IMR-90 (cell line): ENCODE results near the gene JPT1. TPM values are rescaled to one million over a fixed set of nuclear protein-coding genes. Genes with fewer than 3 reads are reported as not detected.

ENCODE experiments used
- ATAC-seq: fragments of 200-7000 bp; cut with Tn5 transposase; 2 replicates; pipeline ENCODE4 v1.9.1; 2020; ENCODE audit warnings: low read depth, mild to moderate bottlenecking, moderate library complexity
- BruUV-seq: library from RNA; stranded (reverse); fragments of 400-500 nt; replicated peaks from 2 replicates; lab custom pipeline; 2021; lab: Mats Ljungman, UMichigan
- CTCF ChIA-PET: fragments of 300-600 bp; formaldehyde crosslinking; extraction: SDS; loops from one replicate; lab custom pipeline; 2021; ENCODE audit warnings: antibody characterized with exemption; lab: Yijun Ruan, JAX
- POLR2A ChIA-PET: fragments of 300-600 bp; sonication (Branson Sonifier 250); formaldehyde crosslinking; loops from one replicate; lab custom pipeline; 2022; ENCODE audit warnings: antibody characterized with exemption; ENCODE audit not compliant: unreplicated experiment; lab: Charles Lee
- DNase-seq: peaks from one replicate; pipeline ENCODE4 v3.0.0; 2013
- H2AFZ ChIP-seq: replicated peaks from 2 replicates; pipeline ENCODE3; 2013; ENCODE audit warnings: low read length, mild to moderate bottlenecking; ENCODE audit not compliant: poor library complexity
- H2AK5ac ChIP-seq: 2 replicates; pipeline ENCODE4 v1.6.1; 2013; ENCODE audit warnings: low read depth, low read length, inconsistent platforms
- H2AK9ac ChIP-seq: replicated peaks from 2 replicates; pipeline ENCODE3; 2013; ENCODE audit warnings: mild to moderate bottlenecking, low read depth, low read length, moderate library complexity; ENCODE audit not compliant: poor library complexity
- H2BK120ac ChIP-seq: 2 replicates; pipeline ENCODE4 v1.6.1; 2013; ENCODE audit warnings: low read depth, low read length, inconsistent platforms
- H2BK15ac ChIP-seq: 3 replicates; pipeline ENCODE4 v1.6.1; 2013; ENCODE audit warnings: low read depth, low read length, inconsistent platforms
- H2BK20ac ChIP-seq: 2 replicates; pipeline ENCODE4 v1.6.1; 2013; ENCODE audit warnings: low read depth, mild to moderate bottlenecking, inconsistent platforms, low read length, moderate library complexity
- H2BK5ac ChIP-seq: 2 replicates; pipeline ENCODE4 v1.6.1; 2013; ENCODE audit warnings: mild to moderate bottlenecking, low read depth, low read length, inconsistent platforms; ENCODE audit not compliant: poor library complexity, severe bottlenecking
- H3K14ac ChIP-seq: replicated peaks from 2 replicates; pipeline ENCODE4 v1.6.1; 2013; ENCODE audit warnings: low read depth, low read length, inconsistent platforms
- H3K18ac ChIP-seq: 2 replicates; pipeline ENCODE4 v1.6.1; 2013; ENCODE audit warnings: low read depth, low read length, control low read depth
- H3K23ac ChIP-seq: 2 replicates; pipeline ENCODE4 v1.6.1; 2013; ENCODE audit warnings: low read depth, low read length, inconsistent platforms
- H3K27ac ChIP-seq: 2 replicates; pipeline ENCODE4 v1.5.1; 2013; ENCODE audit warnings: mild to moderate bottlenecking, control low read depth, low read length; ENCODE audit not compliant: insufficient read depth
- H3K27me3 ChIP-seq: 2 replicates; pipeline ENCODE4 v1.6.1; 2013; ENCODE audit warnings: low read length; ENCODE audit not compliant: control insufficient read depth, insufficient read depth
- H3K36me3 ChIP-seq: 2 replicates; pipeline ENCODE4 v1.6.1; 2013; ENCODE audit warnings: low read length, mixed read lengths; ENCODE audit not compliant: control insufficient read depth, insufficient read depth
- H3K4ac ChIP-seq: 2 replicates; pipeline ENCODE4 v1.6.1; 2013; ENCODE audit warnings: low read depth, low read length, inconsistent platforms
- H3K4me1 ChIP-seq: 2 replicates; pipeline ENCODE4 v1.6.1; 2013; ENCODE audit warnings: low read length, mixed read lengths; ENCODE audit not compliant: control insufficient read depth, insufficient read depth
- H3K4me2 ChIP-seq: 2 replicates; pipeline ENCODE4 v1.6.1; 2013; ENCODE audit warnings: low read depth, mild to moderate bottlenecking, control low read depth, low read length, moderate library complexity
- H3K4me3 ChIP-seq: 2 replicates; pipeline ENCODE4 v1.5.1; 2013; ENCODE audit warnings: low read depth, mild to moderate bottlenecking, control low read depth, low read length, moderate library complexity; ENCODE audit not compliant: insufficient read depth
- H3K56ac ChIP-seq: 2 replicates; pipeline ENCODE4 v1.6.1; 2013; ENCODE audit warnings: low read length, inconsistent platforms; ENCODE audit not compliant: insufficient read depth; ENCODE audit errors: extremely low read depth
- H3K79me1 ChIP-seq, 2 experiments: 2 replicates each; pipeline ENCODE4 v1.6.1; 2013; ENCODE audit warnings: low read length in 2 of 2, inconsistent platforms in 1 of 2, low read depth in 1 of 2
- H3K9ac ChIP-seq: 2 replicates; pipeline ENCODE4 v1.6.1; 2013; ENCODE audit warnings: low read depth, low read length, control low read depth
- H3K9me1 ChIP-seq: 2 replicates; pipeline ENCODE4 v1.6.1; 2013; ENCODE audit warnings: low read length, inconsistent platforms; ENCODE audit not compliant: insufficient read depth
- H3K9me3 ChIP-seq: 2 replicates; pipeline ENCODE4 v1.6.1; 2013; ENCODE audit warnings: low read length; ENCODE audit not compliant: control insufficient read depth, insufficient read depth
- H4K20me1 ChIP-seq: 2 replicates; pipeline ENCODE4 v1.6.1; 2013; ENCODE audit warnings: low read length, inconsistent platforms; ENCODE audit not compliant: insufficient read depth
- H4K5ac ChIP-seq: 2 replicates; pipeline ENCODE4 v1.6.1; 2013; ENCODE audit warnings: mild to moderate bottlenecking, low read depth, low read length, control low read depth
- H4K8ac ChIP-seq, 2 experiments: 2 replicates each; pipeline ENCODE4 v1.6.1; 2013; ENCODE audit warnings: low read depth in 2 of 2, low read length in 2 of 2, control low read depth in 1 of 2, inconsistent platforms in 1 of 2
- H4K91ac ChIP-seq: 2 replicates; pipeline ENCODE4 v1.6.1; 2013; ENCODE audit warnings: low read depth, low read length, inconsistent platforms; ENCODE audit not compliant: insufficient read depth
- BHLHE40 ChIP-seq: fragments of 150-350 bp; IDR thresholded peaks from 2 replicates; pipeline ENCODE4 v1.6.1; 2016; ENCODE audit warnings: mild to moderate bottlenecking, low read depth, low read length
- CHD1 ChIP-seq: IDR thresholded peaks from 2 replicates; pipeline ENCODE4 v1.6.1; 2012; ENCODE audit warnings: low read depth, low read length, improper control_type of control experiment
- FOS ChIP-seq: fragments of 150-350 bp; IDR thresholded peaks from 2 replicates; pipeline ENCODE4 v1.6.1; 2016; ENCODE audit warnings: low read depth, low read length
- MAFK ChIP-seq: IDR thresholded peaks from 2 replicates; pipeline ENCODE4 v1.6.1; 2012; ENCODE audit warnings: low read depth, low read length, improper control_type of control experiment
- MAZ ChIP-seq: IDR thresholded peaks from 2 replicates; pipeline ENCODE4 v1.6.1; 2012; ENCODE audit warnings: low read depth, mild to moderate bottlenecking, low read length, improper control_type of control experiment, moderate library complexity, borderline replicate concordance
- NFE2L2 ChIP-seq: fragments of 150-350 bp; IDR thresholded peaks from 2 replicates; pipeline ENCODE4 v1.6.1; 2016; ENCODE audit warnings: low read depth, mild to moderate bottlenecking, low read length
- RAD21 ChIP-seq: IDR thresholded peaks from 2 replicates; pipeline ENCODE4 v1.6.1; 2012; ENCODE audit warnings: low read length, improper control_type of control experiment
- RCOR1 ChIP-seq: IDR thresholded peaks from 2 replicates; pipeline ENCODE4 v1.6.1; 2012; ENCODE audit warnings: mild to moderate bottlenecking, low read length, improper control_type of control experiment; ENCODE audit not compliant: insufficient replicate concordance
- RFX5 ChIP-seq: IDR thresholded peaks from 2 replicates; pipeline ENCODE4 v1.8.0; 2012; ENCODE audit warnings: low read depth, mild to moderate bottlenecking, low read length, moderate library complexity
- SMC3 ChIP-seq: fragments of 150-350 bp; IDR thresholded peaks from 2 replicates; pipeline ENCODE4 v1.6.1; 2016; ENCODE audit warnings: low read depth, mild to moderate bottlenecking, antibody characterized with exemption, low read length, moderate library complexity
- WGBS, 2 experiments: methylation state at CpG; one replicate each; pipeline versions ENCODE4 v1.1.5 to v1.1.7; 2013; ENCODE audit warnings: missing lambda C conversion rate in 2 of 2; ENCODE audit not compliant: insufficient read length in 1 of 2; ENCODE audit errors: extremely low coverage in 2 of 2; 5-methylcytosine and 5-hydroxymethylcytosine counted together
- dilution Hi-C: fragments of 300-500 bp; cut with HindIII; formaldehyde crosslinking; loops from one replicate; pipeline ENCODE4 v1.14.3; 2018; ENCODE audit warnings: low sequenced_read_pairs; ENCODE audit not compliant: unreplicated experiment
- in situ Hi-C: fragments of 300-500 bp; cut with MboI; formaldehyde crosslinking; loops from 3 replicates; pipeline ENCODE4 v1.14.3; 2019; ENCODE audit warnings: low sequenced_read_pairs, inconsistent platforms, mixed read lengths
- intact Hi-C: fragments of 100-400 bp; cut with micrococcal nuclease; formaldehyde crosslinking; loops from 2 replicates; pipeline ENCODE4 v1.10.0; 2022
- polyA plus RNA-seq, 3 experiments: library from polyadenylated mRNA; depleted of rRNA; stranded (reverse); fragments of >200 nt; gene quantifications; 2 replicates each; pipeline ENCODE4 v1.2.3, GENCODE V29; 2012; ENCODE audit warnings: low replicate concordance in 1 of 3
- total RNA-seq: library from RNA; depleted of rRNA; stranded (reverse); fragments of >200 nt; gene quantifications from 2 replicates; pipeline ENCODE4 v1.2.3, GENCODE V29; 2012
- TF ChIP-seq, protein P1 (sequence below): fragments of 150-350 bp; IDR thresholded peaks from 2 replicates; pipeline ENCODE4 v1.6.1; 2017; ENCODE audit warnings: mild to moderate bottlenecking, antibody characterized with exemption, low read length, low read depth

JPT1 gene
- total and polyA plus RNA-seq, 2 of the 4 experiments (the other 2 are of a cell fraction) = 118 to 272 TPM

DNA sequence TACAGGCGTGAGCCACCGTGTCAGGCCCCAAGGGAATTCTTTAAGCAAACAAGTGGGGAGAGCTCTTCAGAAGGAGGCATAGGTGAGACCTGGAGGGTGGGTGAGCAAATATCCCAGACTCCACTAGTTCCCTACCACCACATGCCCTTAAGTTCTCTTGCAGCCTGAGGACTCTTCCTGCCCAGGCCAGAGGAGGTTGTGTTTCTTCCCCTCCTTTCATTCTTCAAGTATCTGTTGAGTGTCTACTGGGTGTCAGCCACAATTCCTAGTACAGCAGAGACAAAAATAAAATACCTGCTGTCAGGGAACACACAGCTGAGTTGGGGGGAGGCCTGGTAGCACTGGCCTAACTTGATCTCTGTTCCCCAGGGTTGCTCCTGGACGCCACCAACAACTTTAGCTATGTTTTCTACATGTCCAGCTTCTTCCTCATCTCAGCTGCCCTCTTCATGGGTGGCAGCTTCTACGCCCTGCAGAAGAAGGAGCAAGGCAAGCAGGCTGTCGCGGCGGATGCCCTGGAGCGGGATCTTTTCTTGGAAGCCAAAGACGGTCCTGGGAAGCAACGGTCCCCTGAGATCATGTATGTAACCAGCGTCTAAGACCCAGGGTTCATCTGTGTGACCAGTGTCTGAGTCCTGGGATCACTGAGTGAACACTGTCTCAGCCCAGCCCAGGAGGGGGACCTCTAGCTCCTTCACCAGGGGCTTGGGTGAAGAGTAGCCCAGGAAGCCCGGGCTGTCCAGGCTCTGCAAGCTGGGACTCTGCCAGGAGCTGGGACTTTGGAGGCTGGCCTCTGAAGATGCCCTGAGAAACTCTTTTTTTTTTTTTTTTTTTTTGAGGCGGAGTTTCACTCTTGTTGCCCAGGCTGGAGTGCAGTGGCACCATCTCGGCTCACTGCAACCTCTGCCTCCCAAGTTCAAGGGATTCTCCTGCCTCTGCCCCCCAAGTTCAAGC lies 50.4 kb downstream of the JPT1 start:
- Histone ChIP-seq H3K18ac (no peak overlapping the region), H3K14ac (no peak overlapping the region), H3K4me2 (no peak overlapping the region), H2AK9ac (peak overlapping the region; percentile 55), H3K9ac (no peak overlapping the region), H3K4ac (no peak overlapping the region), H3K4me3 (no peak overlapping the region), H4K91ac (no peak overlapping the region), H3K9me3 (no peaks in the 10 kb centered on the region), H4K20me1 (no peaks in the 10 kb centered on the region; the same call in 1 of the 2 replicates), H3K36me3 (peaks cover 6% of the 10 kb centered on the region), H2BK15ac (no peak overlapping the region), H2BK5ac (no peak overlapping the region), H4K8ac (no peak overlapping the region), H3K79me1 (no peaks in the 10 kb centered on the region), H3K27me3 (peaks cover under 1% of the 10 kb centered on the region; the same call in 1 of the 2 replicates), H3K23ac (no peak overlapping the region), H2AK5ac (no peak overlapping the region), H3K9me1 (no peaks in the 10 kb centered on the region), H3K4me1 (0 out of 2 replicates have a peak, but pooled peaks cover under 1% of the 10 kb centered on the region), H2BK20ac (no peak overlapping the region), H2AFZ (no peak overlapping the region), H3K56ac (no peak overlapping the region), H2BK120ac (no peak overlapping the region), H4K5ac (no peak overlapping the region), H3K27ac (no peak overlapping the region)
- BruUV-seq = no TSS peak
- in situ Hi-C loops = no loop called here
- CTCF ChIA-PET = interaction anchor here (1.6 to 2.8 kb wide), 2 partner anchors 10 to 19 kb away, joined by 3 to 17 read pairs; no protein-coding TSS in a partner anchor
- WGBS, 2 experiments = 90% methylated on average over 8 of the region's 14 CpGs; no CpG with 5 or more reads in 1 of the 2 experiments
- DNase-seq = no peak
- dilution Hi-C loops = no loop called here
- intact Hi-C loops = no loop called here
- no peak for ATAC-seq
- no peak for TF ChIP-seq SMC3
- no peak for TF ChIP-seq RCOR1
- no peak for TF ChIP-seq MAFK
- no peak for TF ChIP-seq MAZ
- TF ChIP-seq CHD1 = no peak
- TF ChIP-seq, protein P1, sequence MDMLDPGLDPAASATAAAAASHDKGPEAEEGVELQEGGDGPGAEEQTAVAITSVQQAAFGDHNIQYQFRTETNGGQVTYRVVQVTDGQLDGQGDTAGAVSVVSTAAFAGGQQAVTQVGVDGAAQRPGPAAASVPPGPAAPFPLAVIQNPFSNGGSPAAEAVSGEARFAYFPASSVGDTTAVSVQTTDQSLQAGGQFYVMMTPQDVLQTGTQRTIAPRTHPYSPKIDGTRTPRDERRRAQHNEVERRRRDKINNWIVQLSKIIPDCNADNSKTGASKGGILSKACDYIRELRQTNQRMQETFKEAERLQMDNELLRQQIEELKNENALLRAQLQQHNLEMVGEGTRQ = no peak
- TF ChIP-seq FOS = no peak
- TF ChIP-seq RAD21 = no peak
- TF ChIP-seq NFE2L2 = no peak
- no peak for TF ChIP-seq BHLHE40
- no peak for TF ChIP-seq RFX5
- POLR2A ChIA-PET = no interaction called here
